ENCODE data around the gene MEGF11.

The MEGF11 gene

GRCh38 chr15:66017792-66018487 is 235.6 kb downstream of the MEGF11 start:
- TF ChIP-seq CTCF (IDR thresholded peaks at IDR 0.05): no peak
- peaks cover 7% of the 10 kb centered on the region for H3K4me1 ChIP-seq
- H3K4me3 ChIP-seq (ENCODE audit: low read depth, low read length): no peak overlapping the region
- H3K27me3 ChIP-seq (ENCODE audit: control insufficient read depth, insufficient read depth, low read length): no peaks in the 10 kb centered on the region
- no peak overlapping the region for H3K4me2 ChIP-seq (ENCODE audit: low read length)
- H3K9ac ChIP-seq: no peak overlapping the region
- H3K27ac ChIP-seq: no peak overlapping the region
- H3K9me3 ChIP-seq (ENCODE audit: control insufficient read depth, low read length): no peaks in the 10 kb centered on the region
- no peaks in the 10 kb centered on the region for H3K79me2 ChIP-seq
- no peaks in the 10 kb centered on the region for H3K36me3 ChIP-seq (ENCODE audit: control insufficient read depth, insufficient read depth, low read length)
- no peak overlapping the region for H2AFZ ChIP-seq

- no peak overlapping the region for H3K4me3 ChIP-seq (ENCODE audit: low read depth, low read length)
- peaks cover 3% of the 10 kb centered on the region for H3K4me1 ChIP-seq
- no peaks in the 10 kb centered on the region for H3K27me3 ChIP-seq (ENCODE audit: control insufficient read depth, insufficient read depth, low read length)
- no peak overlapping the region for H3K27ac ChIP-seq
- H3K36me3 ChIP-seq (ENCODE audit: control insufficient read depth, insufficient read depth, low read length): no peaks in the 10 kb centered on the region
- no peaks in the 10 kb centered on the region for H3K79me2 ChIP-seq
- H3K9me3 ChIP-seq (ENCODE audit: control insufficient read depth, low read length): no peaks in the 10 kb centered on the region
- no peak for TF ChIP-seq CTCF (IDR thresholded peaks at IDR 0.05)
- H2AFZ ChIP-seq: no peak overlapping the region
- H3K9ac ChIP-seq: no peak overlapping the region
- no peak overlapping the region for H3K4me2 ChIP-seq (ENCODE audit: low read length)
These were observed 236.6 kb downstream of the MEGF11 start for GRCh38 chr15:66017000-66017399.

DNA sequence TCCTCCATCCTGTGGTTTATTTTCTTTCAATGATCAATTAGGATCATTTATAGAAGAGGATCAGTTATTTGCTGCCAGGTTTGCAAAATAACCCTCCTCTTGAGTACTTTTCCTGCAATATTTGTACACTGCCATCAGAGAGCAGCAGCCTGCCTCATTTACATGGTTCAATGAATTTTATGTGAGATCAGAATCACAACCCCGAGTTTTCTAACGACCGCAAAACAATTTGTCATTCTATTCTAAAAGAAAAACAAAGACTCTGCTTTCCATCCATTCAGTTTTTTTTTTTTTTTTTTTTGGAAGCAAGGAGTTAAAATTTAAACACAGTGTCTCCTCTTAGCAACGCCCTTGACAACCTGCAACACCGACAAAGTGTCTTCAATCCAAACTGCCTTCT is 237.4 kb downstream of the MEGF11 start:
- Histone ChIP-seq H3K9me3 (ENCODE audit: control insufficient read depth, low read length) (no peaks in the 10 kb centered on the region), H3K4me1 (no peaks in the 10 kb centered on the region), H3K4me2 (ENCODE audit: low read length) (no peak overlapping the region), H3K9ac (no peak overlapping the region), H3K27ac (no peak overlapping the region), H3K79me2 (no peaks in the 10 kb centered on the region), H3K4me3 (ENCODE audit: low read depth, low read length) (no peak overlapping the region), H3K36me3 (ENCODE audit: control insufficient read depth, insufficient read depth, low read length) (no peaks in the 10 kb centered on the region), H2AFZ (no peak overlapping the region), H3K27me3 (ENCODE audit: control insufficient read depth, insufficient read depth, low read length) (no peaks in the 10 kb centered on the region)
- no peak for TF ChIP-seq CTCF (IDR thresholded peaks at IDR 0.05)

- TF ChIP-seq CTCF (IDR thresholded peaks at IDR 0.05): no peak
- Histone ChIP-seq H3K9me3 (ENCODE audit: control insufficient read depth, low read length) (no peaks in the 10 kb centered on the region), H3K4me2 (ENCODE audit: low read length) (no peak overlapping the region), H3K27me3 (ENCODE audit: control insufficient read depth, insufficient read depth, low read length) (no peaks in the 10 kb centered on the region), H3K36me3 (ENCODE audit: control insufficient read depth, insufficient read depth, low read length) (no peaks in the 10 kb centered on the region), H3K4me3 (ENCODE audit: low read depth, low read length) (no peak overlapping the region), H3K9ac (no peak overlapping the region), H3K4me1 (no peaks in the 10 kb centered on the region), H3K27ac (no peak overlapping the region), H2AFZ (no peak overlapping the region), H3K79me2 (no peaks in the 10 kb centered on the region)
These were observed 238.8 kb downstream of the MEGF11 start for GRCh38 chr15:66014635-66015182.

DNA sequence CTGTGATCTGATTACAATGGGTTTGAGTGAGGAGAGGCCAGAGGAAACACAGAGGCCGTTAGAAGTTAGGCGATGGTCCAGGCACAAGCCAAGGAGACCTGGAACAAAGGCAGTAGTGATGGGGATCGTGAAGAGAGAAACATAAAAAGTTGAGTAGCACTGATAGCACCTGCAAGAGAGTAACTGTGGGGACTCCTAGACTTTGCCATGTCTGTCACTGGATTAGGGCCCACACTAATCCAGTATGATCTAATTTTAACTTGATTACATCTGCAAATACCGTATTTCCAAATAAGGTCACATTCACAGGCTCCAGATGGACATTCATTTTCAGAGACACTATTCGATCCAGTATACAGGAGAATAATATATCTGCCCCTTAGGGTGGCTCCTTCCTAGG is 239.5 kb downstream of the MEGF11 start:
- Histone ChIP-seq H2AFZ (no peak overlapping the region), H3K27ac (no peak overlapping the region), H3K79me2 (no peaks in the 10 kb centered on the region), H3K9me3 (ENCODE audit: control insufficient read depth, low read length) (no peaks in the 10 kb centered on the region), H3K9ac (no peak overlapping the region), H3K4me3 (ENCODE audit: low read depth, low read length) (no peak overlapping the region), H3K27me3 (ENCODE audit: control insufficient read depth, insufficient read depth, low read length) (no peaks in the 10 kb centered on the region), H3K4me2 (ENCODE audit: low read length) (no peak overlapping the region), H3K36me3 (ENCODE audit: control insufficient read depth, insufficient read depth, low read length) (no peaks in the 10 kb centered on the region), H3K4me1 (no peaks in the 10 kb centered on the region)
- no peak for TF ChIP-seq CTCF (IDR thresholded peaks at IDR 0.05)

All from parathyroid adenoma (tissue), 2 donors.